ENCODE data around the gene QKI. TPM values are rescaled to one million over a fixed set of nuclear protein-coding genes. Genes with fewer than 3 reads are reported as not detected.

QKI gene
- total RNA-seq, 1 experiment from 2014 or later, result not detected

DNA sequence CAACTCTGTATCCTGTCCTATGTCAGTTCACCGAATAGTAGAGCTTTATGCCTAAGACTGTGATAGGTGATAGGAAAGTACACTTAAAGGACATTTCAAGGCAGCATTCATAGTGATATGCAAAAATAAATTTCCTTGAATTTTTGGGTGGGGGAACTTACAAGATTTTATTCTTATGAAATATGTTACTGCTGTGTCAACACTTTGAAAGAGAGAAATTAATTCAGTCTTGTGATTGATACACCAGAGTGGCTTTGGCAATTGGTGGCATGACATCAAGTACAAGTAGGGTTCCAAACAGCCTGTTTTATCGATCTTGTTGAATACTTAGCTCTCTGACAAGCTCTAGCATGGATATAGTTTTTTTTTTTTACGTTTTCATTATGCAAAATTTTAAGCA is 72.3 kb downstream of the QKI start:
- no peak for DNase-seq (ENCODE audit: low spot score)

DNA sequence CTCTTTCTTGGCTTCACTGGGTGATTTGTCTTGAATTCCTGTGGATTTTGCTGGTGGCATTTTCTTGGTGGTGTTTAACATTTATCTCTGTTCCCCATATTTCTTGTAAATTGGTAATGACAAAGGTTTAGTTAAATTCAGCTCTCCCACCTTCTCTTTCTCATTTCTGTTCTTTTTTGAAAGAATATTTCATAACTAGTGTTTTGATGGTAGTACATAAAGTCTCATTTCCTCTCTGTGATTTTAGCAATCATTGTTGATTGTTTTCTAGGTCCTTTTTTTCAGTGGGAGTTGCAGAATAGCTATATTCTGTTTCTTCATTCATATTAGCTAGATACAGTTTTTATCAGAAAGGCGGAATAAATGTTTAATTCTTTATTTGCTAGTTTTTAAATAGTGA is 73.1 kb downstream of the QKI start:
- no peak for DNase-seq (ENCODE audit: low spot score)

DNA sequence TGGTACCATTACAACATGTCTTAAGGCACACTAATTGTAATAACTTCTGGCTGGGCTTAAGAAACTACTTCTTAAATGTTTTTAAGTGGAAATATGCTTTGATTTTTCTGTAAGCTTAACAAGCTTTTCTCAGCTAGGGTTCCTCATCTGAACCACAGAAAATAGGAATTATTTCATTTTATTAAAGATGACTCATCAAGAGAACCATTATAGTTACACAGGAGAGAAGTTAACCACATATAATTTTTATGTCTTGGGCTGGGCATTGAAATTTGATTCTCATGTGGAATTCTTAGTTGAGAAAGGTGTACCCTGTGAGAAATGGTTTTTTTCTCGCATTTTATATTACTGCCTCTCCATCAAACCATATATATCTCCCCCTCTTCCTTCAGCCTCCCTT is 75.1 kb downstream of the QKI start:
- DNase-seq (ENCODE audit: low spot score), result peak; percentile 4

DNA sequence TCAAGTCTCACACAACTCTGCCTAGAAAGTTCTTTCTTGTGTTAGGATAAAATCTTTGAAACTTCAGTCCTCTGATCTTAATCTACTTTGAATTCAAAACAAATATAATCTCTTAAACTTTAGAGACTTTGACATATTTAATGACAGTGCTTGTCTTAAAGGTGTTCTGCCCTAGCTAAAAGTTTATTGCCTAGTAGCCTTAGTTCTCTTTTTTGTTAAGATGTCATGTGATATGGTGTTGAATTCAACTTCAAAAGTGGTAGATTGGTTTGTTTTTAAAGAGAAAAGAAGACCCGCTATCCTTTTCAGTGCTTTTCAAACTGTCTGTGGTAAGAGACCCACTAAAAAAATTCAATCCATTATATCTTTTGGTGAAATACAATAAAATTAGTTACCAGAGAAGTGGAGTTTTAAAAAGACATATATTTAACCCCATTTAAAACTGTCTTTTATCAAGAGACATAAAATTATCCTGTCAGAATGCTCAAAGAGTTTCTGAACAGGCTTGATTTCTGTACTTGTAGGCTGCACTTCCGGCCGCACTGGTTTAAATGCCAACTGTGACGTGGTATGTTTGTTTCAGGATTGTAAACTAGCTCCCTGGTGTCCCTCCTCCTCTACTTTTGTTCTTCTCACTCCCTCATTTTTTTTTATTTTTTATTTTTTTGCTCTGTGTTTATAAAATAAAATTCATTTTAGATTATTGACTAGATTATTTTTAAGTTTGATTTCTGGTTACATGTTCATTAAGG is 76.5 kb downstream of the QKI start:
- DNase-seq (ENCODE audit: low spot score), result peak; percentile 73

DNA sequence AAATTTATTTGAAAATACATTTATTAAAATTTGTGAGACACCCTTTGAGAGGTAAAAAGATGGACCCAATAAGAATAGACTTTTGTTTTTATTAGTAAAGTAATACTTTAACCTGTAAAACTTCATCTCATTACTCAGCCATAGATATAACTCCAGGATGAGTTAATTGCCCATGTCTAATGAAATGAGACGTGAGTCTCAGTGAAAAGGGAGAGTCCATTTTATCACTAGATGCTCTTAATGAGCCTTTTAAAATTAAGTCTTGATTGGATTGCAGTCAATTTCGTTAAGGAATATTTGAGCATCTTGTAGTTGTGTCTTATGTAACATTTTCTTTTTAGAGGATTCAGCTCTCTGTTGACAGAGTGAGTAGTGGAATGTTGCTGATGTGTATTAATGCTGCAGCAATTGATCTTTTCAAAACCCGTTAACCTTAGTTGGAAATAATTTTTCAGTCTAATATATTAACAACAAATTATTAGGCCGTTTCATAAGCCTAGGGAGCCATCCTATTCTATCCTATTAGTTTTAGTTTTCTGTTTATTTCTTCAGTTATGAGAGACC is 77.3 kb downstream of the QKI start:
- DNase-seq (ENCODE audit: low spot score), result no peak

DNA sequence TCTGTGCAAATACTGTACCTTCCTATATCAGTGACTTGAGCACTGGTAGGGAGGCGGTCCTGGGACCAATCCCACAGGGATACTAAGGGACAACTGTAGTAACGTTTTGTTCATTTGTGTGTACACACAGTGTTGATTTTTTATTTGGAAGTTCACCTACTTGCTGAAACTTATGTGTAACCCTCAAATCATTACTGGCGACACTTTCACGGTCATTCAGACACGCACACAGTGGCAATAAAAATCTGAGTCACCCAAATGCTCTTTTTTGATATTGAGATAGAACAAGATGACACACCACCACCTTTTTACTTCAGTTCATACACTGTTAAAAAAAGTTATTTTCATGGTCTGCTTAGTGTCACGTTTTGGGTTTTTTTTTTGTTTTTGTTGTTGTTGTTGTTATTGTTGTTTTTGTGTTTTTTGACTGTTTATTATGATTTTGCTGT is 79.8 kb downstream of the QKI start:
- DNase-seq (ENCODE audit: low spot score), result no peak

DNA sequence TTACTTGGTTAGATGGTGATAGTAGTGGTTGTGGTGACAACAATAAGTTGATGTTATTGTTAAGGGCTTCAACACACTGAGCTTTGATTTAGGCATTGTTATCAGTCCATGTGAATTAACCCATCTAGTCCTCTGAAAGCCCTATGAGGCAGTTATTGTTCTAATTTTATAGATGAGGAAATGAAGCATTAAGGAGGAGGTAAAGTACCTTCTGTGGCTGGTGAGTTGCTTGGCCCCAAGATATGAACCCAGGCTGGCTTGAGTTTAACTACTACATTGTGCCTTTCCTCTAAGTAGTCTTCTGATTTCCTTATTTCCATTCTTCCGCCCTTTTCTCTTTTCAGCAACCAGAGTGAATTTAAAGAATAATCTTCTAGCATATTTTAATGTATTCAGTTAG is 81.7 kb downstream of the QKI start:
- no peak for DNase-seq (ENCODE audit: low spot score)

DNA sequence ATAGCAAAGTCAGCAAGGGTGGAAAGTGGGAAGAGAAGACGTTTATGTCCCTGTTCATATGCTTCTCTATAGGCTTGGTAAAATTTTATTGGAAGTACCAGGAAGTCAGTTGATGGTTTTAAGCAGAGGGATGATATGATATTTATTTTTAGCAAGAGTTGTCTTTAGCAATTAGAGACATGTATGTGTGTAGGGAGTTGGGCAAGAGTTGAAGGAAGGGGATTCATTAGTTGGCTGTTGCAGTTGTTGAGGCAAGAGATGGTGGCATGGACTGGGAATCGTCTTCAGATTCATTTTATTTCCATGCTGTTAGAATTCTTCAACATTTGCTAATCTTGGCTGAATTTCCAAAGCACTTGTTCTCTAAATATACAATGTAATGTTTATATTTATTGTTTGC is 85.6 kb downstream of the QKI start:
- DNase-seq (ENCODE audit: low spot score), result no peak

DNA sequence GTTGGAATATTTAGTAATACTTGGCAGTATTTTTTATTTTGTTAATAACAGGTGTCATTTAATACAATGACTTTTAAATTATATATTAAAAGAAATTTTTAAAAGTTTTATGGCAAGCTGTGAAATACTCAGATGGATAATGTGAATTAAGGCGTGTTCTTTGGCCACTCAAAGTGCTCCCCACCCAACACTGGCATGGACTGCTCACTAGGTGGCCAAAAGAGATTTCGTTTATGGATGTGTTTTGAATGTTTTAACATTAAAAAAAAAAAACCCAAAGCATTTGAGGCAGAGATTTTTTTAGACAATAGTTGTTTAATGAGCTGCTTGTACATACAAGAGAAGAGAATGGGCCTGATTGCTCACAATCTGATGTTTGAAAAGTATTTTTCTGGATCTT is 86.5 kb downstream of the QKI start:
- DNase-seq (ENCODE audit: low spot score), result no peak

DNA sequence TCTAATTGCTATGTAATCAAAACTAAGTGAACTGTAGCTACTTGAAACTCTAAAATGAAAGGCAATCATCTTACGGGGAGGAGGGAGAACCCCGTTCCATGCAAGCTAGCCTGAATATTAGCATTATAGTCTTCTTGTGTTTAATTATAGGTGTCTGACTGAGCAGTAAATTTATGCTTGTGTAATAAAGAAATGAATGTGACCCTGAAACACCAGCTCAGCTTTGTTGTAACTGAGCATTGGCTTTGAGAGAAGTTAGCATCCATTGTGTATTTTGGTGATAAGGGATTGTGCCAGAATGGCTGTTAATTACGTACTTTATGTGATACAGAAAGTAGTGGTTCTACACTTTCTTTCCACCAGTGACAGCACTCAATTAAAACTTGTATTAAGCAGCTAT is 86.9 kb downstream of the QKI start:
- DNase-seq (ENCODE audit: low spot score), result no peak

DNA sequence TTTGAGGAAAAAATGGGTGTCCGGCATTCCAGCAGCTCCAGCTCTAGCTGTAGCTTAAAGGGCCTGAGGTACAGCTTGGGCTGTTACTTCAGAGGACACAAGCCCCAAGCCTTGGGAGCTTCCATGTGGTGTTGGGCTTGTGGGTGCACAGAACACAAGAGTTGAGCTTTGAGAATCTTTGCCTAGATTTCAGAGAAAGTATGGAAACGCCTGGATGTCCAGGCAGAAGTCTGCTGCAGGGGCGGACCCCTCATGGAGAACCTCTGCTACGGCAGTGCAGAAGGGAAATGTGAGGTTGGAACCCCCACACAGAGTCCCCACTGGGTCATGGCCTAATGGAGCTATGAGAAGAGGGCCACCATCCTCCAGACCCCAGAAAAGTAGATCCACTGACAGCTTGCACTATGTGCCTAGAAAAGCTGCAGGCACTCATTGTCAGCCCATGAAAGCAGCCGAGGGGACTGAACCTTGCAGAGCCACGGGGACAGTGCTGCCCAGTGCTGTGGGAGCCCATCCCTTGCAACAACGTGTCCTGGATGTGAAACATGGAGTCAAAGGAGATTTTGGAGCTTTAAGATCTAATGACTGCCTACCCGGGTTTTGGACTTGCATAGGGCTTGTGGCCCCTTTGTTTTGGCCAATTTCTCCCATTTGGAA is 90.6 kb downstream of the QKI start:
- no peak for DNase-seq (ENCODE audit: low spot score)

DNA sequence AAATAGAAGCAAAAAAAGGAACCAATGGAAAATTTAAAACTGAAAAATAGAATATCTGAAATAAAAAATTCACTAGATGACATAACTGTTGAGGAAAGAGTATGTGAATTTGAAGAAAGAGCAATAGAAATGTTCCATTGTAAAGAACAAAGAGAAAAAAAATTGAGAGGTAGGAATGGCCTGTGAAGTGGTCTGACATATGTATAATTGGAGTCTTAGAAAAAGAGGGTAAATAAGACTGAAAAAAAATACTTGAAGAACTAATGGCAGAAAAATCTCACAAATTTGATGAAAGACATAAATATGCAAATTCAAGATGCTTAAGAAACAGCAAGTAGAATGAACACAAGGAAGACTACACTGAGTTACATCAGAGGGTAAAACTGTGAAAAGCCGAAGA is 93.4 kb downstream of the QKI start:
- DNase-seq (ENCODE audit: low spot score), result no peak

DNA sequence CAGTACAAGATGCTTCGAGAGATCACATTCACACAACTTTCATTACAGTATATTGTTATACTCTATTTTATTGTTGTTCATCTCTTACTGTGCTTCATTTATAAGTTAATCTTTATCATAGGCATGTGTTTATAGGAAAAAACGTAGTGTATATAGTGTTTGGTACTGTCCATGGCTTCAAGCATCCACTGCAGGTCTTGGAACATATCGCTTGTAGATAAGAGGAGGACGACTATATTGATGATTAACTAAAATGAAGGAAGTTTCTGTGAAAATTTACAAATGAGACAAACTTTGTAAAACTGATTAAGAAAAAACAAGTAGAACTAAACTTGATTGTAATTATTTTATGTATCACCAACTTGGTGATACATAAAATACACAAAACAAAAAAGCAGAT is 98.5 kb downstream of the QKI start:
- no peak for DNase-seq (ENCODE audit: low spot score)

DNA sequence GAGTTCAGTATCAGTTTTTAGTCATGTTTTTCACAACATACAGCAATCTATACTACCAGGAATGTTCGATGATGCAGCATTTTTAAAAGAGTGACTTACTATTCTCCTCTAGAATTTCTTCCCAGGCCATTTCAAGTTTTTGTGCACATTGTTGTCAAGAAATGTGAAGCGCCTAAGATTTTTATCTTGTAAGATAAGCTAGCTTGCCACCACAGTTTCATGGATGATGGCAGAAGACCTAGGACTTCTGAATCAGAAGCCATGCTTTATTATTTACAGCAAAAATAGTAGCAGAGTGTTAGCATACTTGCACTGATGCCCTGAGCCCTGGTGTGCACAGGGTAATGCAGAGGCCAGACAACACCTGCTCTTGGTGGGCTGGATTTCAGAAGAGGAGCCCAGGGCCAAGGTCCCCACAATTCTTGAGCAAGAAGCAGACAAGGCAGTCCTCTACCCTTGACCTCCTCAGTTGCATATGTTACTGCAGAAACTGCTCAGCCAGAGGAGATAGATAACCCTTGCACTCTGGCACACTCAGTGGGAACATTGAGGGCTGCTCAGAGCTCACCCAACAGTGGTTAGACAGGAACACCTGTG is 99.2 kb downstream of the QKI start:
- DNase-seq (ENCODE audit: low spot score), result no peak

DNA sequence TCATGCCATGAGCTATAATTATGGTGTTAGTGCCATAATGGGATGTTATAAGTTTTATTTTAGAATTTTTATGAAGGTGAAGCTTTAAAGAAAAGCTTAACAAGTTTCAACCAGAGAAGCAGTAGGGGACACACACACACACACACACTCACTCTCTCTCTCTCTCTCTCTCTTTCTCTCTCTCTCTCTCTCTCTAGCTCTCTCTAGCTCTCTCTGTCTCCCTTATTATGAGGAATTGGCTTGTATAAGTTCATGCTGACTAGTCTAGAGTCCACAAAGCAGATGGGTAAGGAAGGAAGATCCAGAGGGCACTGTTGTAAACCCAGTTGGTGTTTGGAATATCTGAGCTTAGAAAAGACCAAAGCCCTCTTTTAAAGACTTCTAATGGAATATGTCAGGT is 102.4 kb downstream of the QKI start:
- no peak for DNase-seq (ENCODE audit: low spot score)

DNA sequence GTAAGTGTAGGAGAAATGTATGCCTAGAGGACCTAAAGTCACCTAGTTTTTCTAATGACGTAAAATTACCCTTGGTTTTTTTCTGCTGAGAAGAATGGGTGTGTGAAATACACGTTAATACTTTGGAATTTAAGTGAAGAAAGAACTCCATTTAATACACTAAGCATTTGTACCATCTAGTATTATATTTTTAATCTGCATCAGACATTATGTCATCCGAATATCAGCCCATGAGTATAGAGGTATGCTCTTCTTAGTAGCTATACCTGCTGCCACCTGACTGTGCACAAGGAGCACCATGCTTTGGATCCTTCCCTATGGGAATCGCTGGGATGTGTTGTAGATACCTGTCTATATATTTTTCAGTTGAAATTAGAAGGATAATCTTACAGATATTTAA is 106.4 kb downstream of the QKI start:
- DNase-seq (ENCODE audit: low spot score), result no peak

DNA sequence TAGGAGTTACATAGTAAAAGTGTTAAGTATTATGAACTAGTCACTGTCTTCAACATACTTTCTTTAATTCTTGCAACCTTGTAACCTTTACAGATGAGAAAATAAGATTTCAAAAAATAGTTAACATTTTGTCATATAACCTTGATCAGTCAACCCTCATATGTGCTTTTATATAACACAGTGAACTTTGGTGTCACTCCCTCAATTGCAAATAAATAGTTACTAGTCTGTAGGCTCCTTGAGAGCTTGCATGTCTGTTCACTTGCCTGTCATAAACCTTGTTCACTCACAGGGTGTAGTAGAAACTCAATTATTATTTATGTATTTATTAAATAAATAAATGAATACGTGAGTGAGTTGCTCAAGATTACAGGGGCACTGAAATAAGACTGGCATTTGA is 107.5 kb downstream of the QKI start:
- DNase-seq (ENCODE audit: low spot score), result no peak

DNA sequence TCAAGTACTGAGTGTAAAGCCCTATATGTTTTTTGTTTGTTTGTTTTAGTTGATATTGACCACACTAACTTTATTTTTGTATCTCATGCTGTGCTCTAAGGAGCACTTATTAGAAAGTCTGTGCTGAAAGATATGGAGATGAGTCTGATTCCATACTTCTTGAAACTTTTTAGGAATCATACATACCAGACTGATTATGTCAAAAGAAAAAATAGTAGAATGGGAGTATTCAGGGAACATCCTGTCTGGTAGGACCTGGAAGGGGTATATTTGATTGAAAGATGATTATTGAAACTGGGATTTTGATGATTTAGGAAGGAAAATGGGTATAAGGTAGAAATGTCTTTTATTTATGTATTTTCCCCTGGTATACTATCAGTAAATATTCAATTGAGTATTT is 111.4 kb downstream of the QKI start:
- DNase-seq (ENCODE audit: low spot score), result no peak

DNA sequence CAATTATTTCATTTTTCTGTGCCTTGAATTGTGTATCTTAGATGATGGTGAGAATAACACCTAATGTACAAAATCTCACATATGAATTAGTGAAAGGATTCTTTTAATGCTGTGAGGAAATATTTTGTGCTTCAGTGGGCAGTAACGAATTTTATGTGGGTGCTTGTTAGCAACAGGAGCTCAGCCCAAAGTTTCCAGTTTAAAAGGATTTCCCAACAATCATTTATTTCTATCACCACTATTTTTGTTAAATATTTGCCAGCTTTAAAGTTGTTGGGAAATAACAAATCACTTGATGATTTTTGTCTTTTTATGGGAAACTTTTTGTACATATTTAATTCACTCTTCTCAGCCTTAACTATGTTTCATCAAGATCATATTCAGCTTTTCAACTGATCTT is 111.8 kb downstream of the QKI start:
- DNase-seq (ENCODE audit: low spot score), result no peak

DNA sequence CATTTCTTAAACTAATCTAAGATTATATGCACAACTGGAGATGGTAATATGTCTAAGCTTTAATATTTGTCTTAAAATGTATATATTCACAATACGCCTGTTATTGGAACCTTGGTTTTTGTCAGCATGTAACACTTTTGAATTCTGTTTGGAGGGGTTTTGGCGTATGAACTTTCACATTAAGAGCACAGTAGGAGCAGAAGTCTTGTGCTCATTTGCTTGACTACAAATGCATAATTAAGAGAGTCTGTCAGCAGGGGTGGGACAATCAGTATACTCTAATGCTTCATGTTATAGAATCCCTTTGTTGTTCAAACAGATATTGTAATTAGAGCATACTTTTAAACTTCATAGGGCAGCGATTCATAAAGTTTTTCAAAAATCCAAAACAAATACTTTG is 112.8 kb downstream of the QKI start:
- no peak for DNase-seq (ENCODE audit: low spot score)

DNA sequence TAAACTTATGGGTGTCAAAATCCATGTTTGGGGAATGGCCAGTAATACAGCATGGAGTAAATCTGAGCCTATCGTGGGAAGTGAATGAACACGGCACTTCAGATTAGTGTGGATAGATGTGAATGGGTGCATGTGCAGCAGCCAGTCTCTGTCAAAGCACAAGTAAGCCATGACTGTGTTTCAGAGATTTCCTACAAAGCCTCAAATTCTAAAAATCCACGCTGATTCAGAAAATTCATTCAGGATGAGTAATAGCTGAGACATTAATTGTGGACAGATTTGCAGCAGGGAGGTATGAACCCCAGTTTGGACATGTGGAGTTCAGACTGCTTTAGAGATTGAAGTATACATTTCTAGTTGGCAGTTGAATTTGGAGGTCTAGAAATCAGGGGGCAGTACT is 115.1 kb downstream of the QKI start:
- DNase-seq (ENCODE audit: low spot score), result no peak

DNA sequence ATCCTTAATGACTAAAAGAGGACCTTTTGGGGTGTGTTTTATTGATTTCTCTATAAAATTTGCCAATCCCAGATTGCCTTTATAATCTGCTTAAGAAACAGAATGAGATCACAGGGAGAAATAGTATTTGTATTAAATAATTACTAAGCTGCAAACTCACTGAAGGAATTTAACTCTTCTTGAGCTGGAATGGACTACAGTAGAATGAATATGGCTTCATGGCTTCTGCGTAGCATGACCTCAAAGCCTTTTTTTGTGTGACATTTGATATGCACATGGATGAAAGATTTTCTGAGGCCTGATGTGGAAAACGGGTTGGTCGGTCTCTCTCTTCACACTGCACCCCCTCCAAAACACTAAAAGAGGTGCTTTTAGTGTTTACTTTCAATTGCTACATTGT is 115.9 kb downstream of the QKI start:
- no peak for DNase-seq (ENCODE audit: low spot score)

DNA sequence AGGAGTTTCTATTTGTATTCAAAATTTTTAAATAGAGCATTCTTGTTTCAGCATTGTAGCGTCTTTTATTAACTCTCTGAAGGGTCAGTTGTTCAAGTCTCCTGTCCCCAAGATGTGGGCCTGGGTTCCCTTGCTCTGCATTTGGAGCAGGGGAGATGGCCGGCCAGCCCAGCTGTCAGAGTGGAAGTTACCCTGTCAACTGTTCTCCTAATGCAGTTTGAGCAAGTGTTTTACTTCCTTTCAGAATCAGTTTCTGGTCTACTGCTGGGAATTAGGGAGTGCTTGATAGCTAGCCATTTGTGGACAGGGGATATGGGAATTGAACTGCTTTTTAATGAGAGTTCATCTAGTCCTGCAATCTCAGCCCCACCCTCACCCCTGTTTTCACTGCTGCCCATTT is 116.6 kb downstream of the QKI start:
- DNase-seq (ENCODE audit: low spot score), result no peak

Measured in HT-29 (cell line).